Stimulated activated CD4-positive, alpha-beta T cell treated with anti-CD3 and anti-CD28 coated beads, TNF-alpha, amount 100 ng/mL, for 1 hour (primary cell): ENCODE data around the gene ZNF74.
"Not testable (repeated sequence)": the region's sequence is repeated elsewhere in the genome, so short reads cannot be mapped to it uniquely, and the experiment has no call there.

ENCODE experiments used
- DNase-seq, 3 donors: peaks; one replicate each; pipeline ENCODE4 v3.0.0-alpha.2; 2020; ENCODE audit warnings: low read depth in 3 of 3, low spot score in 1 of 3

The ZNF74 gene

GRCh38 chr22:20393705-20394476 is at the start of gene ZNF74:
Gene ZNF74, plus strand, starts transcription at chr22:20394151. Its CDS starts 478 bp downstream, at chr22:20394629.
- DNase-seq: peak; percentile 59 to 71 (median 61)

DNA sequence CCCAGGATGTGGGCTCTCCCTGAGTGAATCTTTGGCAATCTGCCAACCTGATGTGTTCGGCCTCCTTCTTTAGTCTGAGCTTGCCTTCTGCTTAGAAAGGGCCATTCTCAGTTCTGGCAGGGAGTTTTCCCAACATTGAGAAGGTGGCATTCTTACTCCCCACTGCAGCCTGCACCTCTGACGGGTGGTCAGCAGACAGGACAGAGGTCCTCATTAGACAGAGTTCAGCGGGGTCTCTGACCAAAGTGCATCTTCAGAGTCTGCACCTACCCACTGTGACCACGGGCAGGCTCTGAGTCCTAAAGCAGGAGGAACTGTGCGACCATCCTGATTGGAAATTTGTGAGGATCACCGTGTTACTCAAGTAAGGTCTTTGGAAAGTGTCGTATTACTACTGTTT is 47.4 kb upstream of the ZNF74 start:
- not testable (repeated sequence) for DNase-seq

- not testable (repeated sequence) for DNase-seq
Observed at GRCh38 chr22:20352536-20352935, 41.4 kb upstream of the ZNF74 start.

DNA sequence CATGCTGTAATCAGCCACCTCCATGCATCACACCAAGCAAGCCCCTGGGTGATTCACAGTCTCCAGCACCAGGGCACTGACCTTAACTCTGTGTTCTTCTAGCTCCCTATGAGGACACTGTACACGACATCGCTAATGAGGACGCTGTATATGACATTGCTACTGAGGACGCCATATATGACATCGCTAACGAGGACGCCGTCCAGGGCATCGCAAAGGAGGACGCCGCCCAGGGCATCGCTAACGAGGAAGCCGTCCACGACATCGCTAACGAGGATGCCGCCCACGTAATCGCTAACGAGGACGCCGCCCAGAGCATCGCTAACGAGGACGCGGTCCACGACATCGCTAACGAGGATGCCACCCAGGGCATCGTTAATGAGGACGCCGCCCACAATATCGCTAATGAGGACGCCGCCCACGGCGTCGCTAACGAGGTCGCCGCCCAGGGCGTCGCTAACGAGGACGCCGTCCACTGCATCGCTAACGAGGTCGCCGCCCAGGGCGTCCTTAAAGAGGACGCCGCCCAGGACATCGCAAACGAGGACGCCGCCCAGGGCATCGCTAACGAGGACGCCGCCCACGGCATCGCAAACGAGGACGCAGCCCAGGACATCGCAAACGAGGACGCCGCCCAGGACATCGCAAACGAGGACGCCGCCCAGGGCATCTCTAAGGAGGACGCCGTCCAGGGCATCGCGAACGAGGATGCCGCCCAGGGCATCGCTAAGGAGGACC is 39.5 kb upstream of the ZNF74 start:
- DNase-seq: no peak

- not testable (repeated sequence) for DNase-seq
Observed at GRCh38 chr22:20355939-20356636, 37.9 kb upstream of the ZNF74 start.

GRCh38 chr22:20356906-20357305 is 37.0 kb upstream of the ZNF74 start:
- not testable (repeated sequence) for DNase-seq

DNA sequence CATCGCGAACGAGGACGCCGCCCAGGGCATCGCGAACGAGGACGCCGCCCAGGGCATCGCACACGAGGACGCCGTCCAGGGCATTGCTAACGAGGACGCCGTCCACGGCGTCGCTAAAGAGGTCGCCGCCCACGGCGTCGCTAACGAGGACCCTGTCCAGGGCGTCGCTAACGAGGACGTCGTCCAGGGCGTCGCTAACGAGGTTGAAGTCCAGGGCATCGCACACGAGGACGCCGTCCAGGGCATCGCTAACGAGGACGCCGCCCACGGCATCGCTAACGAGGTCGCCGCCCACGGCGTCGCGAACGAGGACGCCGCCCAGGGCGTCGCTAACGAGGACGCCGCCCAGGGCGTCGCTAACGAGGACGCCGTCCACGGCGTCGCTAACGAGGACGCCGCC is 36.0 kb upstream of the ZNF74 start:
- DNase-seq: not testable (repeated sequence)

GRCh38 chr22:20358503-20359239 is 35.3 kb upstream of the ZNF74 start:
- DNase-seq: not testable (repeated sequence)

DNA sequence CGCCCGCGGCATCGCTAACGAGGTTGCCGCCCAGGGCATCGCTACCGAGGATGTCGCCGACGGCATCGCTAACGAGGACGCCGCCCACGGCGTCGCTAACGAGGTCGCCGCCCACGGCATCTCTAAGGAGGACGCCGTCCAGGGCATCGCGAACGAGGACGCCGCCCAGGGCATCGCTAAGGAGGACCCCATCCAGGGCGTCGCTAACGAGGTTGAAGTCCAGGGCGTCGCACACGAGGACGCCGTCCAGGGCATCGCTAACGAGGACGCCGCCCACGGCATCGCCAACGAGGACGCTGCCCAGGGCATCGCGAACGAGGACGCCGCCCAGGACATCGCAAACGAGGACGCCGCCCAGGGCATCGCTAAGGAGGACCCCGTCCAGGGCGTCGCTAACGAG is 33.7 kb upstream of the ZNF74 start:
- DNase-seq: not testable (repeated sequence)

GRCh38 chr22:20360866-20361751 is 32.8 kb upstream of the ZNF74 start:
- DNase-seq: not testable (repeated sequence)

- not testable (repeated sequence) for DNase-seq
Observed at GRCh38 chr22:20361752-20362229, 32.2 kb upstream of the ZNF74 start.

GRCh38 chr22:20362403-20362802 is 31.5 kb upstream of the ZNF74 start:
- DNase-seq: not testable (repeated sequence)

DNA sequence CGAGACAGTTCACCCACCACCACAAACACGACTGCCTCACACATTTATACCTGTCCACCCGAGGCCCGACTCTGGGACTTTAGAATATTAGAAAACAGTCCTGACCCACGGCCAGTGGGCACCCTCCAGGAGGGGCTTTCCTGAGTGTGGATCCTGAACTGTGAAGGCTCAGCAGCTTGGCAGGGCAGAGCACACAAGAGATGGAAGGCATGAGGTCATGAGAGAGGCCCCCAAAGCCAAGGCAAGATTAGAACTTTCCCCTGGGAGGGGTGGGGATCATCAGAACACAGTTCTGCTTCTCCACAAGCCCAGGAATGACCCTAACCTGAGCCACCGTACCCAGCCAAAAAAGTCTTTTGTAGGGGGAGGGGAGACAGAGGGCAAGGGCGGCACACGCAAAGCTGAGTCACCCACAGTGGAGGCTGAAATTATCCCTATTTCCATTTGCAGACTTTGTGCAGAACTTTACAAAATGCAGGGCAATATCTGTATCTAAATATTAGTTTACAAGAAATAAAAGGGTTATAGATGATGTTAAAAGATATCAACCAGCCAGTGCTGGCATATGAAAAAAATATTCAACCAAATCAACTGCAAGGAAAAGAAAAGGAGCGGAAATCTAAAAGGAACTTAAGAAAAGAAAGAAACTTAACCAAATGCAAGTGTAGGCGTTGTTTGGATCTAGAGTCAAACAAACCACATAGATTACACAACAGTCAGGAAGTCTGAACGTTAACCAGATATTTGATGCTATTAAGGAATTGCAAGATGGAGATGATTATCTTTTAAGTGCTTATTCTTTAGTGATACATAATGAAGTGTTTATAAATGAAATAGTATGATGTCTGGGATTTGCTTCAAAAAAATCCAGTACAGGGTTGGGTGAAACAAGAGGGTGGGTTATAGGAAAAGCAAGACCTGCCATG is 29.4 kb upstream of the ZNF74 start:
- not testable (repeated sequence) for DNase-seq

- not testable (repeated sequence) for DNase-seq
Observed at GRCh38 chr22:20366841-20367240, 27.1 kb upstream of the ZNF74 start.

DNA sequence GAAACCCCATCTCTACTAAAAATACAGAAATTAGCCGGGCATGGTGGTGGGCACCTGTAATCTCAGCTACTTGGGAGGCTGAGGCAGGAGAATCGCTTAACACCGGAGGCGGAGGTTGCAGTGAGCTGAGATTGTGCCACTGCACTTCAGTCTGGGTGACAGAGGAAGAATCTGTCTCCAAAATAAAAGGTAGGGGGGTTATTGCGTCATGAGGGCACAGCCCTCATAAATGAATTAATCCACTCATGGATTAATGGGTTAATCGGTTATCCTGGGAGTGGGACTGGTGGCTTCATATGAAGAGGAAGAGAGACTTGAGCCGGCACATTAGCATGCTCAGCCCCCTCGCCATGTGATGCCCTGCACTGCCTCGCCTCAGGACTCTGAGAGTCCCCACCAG is 25.1 kb upstream of the ZNF74 start:
- DNase-seq: not testable (repeated sequence)

DNA sequence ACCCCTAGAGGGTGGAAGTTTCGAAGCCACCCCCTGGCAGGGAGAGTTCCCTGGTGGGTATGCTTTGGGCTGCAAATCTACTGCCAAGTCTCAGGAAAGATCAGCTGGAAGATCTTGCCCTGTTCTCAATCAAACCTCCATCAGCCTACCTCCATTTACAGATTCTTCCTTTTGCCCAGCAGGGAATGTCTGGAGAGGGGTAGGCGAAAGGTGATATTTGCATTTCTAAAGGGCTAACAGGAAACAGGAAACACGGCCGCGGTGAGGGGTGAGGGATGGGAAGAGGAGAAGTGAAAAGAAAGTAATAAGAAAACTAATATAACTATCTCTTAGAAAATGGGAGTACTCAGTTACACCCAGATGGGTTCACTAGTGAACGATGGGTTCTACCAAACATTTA is 22.3 kb upstream of the ZNF74 start:
- not testable (repeated sequence) for DNase-seq

DNA sequence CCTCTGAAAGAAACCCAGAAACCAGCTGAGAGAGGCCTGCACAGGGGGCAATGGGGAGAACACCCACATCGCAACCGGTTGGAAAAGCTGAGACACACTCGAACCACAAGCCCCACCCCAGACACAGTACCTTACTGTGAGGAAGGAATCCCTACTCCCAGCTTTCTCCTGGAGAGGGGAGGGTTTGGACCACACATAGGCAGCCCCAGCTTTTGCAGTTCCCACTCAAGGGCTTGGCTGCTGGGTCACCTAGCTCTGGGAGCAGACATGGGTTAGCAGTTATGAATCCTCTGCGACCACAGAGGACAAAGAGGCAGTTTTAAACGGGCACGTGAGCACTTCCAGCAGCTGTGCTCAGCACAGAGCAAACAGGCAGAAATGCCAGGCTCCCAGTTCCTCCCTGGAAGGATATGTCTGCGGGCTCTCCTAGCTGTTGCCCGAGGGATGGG is 21.5 kb upstream of the ZNF74 start:
- DNase-seq: not testable (repeated sequence)

- not testable (repeated sequence) for DNase-seq
Observed at GRCh38 chr22:20373195-20373706, 20.7 kb upstream of the ZNF74 start.
